ENCODE data around the gene IPO13.

The IPO13 gene

GRCh38 chr1:43946236-43947060 lies at the start of gene IPO13:
Gene IPO13 (plus strand): TSS chr1:43946950. CDS start chr1:43947601, 651 bp downstream.
- peak; percentile 34 to 98 (median 96) for DNase-seq

DNA sequence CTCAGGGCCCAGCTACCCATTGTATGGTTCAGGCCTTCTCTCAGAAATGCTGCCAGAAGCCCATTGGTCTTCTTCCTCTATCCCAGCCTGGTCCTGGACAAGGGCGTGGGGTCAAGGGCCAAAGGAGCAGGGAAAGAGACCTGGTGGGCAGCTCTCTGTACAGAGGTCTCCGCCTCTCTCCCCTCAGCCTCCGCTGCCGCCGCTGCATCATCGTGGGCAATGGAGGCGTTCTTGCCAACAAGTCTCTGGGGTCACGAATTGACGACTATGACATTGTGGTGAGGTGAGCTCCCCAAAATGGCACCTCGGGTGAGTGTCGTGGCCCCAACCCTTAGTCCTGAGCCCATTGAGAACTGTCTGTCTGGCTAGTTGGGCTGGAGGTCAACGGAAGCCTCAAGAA lies 47.8 kb upstream of the IPO13 start:
- no peak for DNase-seq

DNA sequence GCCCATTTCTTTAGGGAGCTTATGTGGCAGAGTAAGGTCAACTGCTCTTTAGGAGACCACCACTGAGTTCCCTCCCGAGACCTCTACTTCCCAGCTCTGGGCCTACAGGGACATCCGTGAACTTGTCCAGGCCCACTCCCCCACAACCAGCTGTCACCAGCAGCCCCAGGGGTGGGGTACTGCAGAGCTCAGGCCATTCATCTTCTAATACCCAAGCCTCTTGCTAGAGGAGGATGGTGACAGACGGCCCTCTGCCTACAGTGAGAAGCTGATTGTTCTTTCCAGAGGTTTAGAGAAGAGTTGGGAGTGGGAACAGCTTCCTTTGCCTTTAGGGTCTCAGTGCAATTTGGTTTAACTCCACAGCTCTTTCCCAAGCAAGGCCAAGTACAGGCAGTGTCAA lies 46.4 kb upstream of the IPO13 start:
- DNase-seq = no peak

DNA sequence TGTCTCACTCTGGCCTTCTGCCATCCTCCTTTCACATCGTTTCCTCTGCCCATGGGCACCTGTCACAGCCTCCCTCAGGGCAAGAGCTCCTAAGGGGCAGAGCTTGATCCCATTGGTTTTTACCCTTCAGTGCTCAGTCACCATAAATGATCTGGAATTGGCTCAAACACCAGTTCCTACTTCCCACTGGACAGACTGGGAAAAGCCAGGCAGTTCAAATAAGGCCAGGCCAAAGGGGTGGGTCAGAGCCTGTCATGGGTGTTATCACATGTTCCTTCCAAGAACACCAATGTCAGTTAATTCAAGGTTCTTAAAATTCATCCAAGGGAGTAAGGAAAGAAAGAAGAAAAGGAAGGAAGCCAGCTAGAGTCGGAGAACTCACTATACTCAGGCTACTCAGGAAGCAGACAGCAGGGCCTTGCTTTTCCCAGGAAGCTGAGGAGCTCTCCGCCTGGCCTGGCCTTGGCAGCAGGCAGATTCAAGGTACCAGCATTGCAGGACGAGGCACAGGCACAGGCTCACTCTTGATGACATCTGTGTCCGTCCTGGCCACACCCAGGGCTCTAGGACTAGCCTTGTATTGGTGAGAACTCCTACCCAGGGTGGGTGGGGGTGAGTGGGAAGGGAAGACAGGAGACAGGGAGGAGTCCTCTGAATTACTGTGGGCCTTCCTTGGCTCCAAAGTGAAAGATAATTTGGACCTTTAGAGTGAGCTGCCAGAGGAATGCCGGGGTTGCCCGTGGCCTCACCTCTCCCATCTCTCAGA lies 45.4 kb upstream of the IPO13 start:
- DNase-seq = no peak

DNA sequence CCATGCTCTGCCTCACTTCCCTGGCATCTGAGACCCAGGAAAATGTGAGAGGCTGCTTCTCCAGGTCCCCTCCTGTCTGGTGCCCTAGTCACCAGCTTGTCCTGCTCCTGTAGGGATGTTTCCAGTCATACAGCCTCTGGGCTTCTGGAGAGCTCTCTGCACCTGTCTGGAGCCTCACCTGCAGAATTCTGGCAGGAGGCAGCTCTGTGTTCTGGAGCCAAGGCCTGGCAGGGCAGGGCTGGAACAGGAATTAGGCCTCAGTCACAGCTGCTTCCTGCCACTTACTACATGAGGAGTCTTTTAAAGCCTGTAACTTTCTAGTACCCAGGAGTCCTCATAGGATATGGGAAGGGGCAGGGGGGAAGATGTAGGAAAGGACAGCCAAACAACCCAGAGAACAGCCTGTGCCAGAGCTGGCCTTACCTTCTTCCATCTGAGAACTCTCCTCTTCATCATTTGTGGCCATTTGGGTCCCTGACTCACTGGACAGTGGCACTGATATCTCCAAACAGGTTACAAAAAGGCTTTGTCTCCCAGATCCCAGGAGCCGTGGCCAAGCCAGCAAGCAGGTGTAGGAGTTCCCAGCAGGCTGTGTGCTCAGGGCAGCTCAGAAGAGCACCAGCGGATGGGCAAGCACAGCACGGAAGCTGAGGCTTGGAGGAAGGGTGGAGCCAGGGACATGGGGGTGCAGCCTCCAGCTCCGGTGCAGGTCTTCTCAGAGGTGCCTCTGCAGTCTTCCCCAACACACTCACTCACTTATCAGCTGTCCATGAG lies 44.5 kb upstream of the IPO13 start:
- no peak for DNase-seq

DNA sequence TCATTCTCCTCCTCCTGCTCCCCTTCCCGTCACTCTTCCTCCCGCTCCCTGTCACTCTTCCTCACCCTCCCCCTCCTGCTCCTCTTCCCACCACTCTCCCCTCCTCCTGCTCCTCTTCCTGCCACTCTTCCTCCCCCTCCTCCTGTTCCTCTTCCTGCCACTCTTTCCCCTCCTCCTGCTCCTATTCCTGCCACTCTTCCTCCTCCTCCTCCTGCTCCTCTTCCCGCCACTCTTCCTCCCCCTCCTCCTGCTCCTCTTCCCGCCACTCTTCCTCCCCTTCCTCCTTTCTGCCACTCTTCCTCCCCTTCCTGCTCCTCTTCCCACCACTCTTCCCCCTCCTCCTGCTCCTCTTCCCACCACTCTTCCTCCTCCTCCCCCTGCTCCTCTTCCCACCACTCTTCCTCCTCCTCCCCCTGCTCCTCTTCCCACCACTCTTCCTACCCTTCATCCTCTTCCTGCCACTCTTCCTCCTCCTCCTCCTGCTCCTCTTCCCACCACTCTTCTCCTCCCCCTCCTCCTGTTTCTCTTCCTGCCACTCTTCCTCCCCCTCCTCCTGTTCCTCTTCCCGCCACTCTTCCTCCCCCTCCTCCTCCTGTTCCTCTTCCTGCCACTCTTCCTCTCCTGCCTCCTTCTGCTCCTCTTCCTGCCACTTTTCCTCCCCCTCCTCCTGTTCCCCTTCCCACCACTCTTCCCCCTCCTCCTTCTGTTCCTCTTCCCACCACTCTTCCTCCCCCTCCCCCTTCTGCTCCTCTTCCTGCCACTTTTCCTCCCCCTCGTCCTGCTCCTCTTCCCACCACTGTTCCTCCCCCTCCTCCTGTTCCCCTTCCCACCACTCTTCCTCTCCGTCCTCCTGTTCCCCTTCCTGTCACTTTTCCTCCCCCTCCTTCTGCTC lies 41.8 kb upstream of the IPO13 start:
- no peak for DNase-seq

DNA sequence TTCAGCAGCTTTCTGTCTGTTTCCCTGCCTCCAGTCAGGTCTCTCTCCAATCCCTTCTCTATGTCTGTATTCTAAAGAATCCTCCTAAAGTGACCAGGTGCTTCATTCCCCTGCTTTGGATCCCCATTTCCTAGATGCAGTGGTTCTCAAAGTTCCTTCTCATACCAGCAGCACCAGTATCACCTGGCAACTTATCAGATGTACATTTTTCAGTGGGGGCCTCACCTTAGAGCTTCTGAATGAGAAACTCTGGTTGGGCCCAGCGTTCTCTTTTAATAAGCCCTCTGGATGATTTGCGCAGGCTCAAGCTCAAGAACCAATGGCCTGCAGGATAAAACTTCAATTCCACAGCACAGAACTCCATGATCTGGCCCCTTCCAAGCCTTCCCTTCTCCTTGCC lies 38.5 kb upstream of the IPO13 start:
- no peak for DNase-seq

- no peak for DNase-seq
These were observed 37.9 kb upstream of the IPO13 start for GRCh38 chr1:43908858-43909257.

- no peak for DNase-seq
These were observed 36.4 kb upstream of the IPO13 start for GRCh38 chr1:43910343-43910742.

GRCh38 chr1:43912607-43913006 lies 34.1 kb upstream of the IPO13 start:
- no peak for DNase-seq

GRCh38 chr1:43913051-43913501 lies 33.7 kb upstream of the IPO13 start:
- no peak for DNase-seq

DNA sequence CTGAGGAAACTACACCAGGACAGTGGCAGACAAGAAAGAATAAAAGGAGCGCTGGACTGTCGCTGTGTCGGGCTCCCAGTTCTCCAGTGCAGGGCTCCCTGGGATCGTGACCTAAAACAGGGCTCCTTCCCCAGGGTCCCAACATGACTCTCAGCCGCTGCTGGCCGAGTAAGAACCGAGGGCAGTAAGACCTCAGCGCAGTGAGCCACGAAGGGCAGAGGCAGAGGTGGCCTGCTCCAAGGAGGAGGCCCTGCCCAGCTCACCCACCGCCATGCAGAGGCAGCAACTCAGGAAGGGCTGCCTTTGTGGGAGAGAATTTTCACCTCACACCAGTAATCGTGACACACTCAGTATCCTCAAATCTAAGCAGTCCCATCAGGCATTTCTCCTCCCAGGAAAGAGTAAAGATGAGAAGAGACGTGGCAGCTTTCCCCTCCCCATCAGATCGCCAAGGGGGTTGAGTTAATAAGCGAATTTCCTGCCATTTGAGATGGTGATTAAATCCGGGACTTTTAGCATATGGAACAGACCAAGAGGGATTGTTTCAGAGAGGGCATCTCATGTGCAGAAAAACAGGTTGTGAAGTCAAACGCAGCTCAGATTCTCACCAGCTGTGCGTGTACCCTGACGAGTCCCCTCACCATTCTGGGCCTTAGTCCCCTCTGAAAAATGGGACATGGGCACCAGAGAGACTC lies 32.9 kb upstream of the IPO13 start:
- no peak for DNase-seq

DNA sequence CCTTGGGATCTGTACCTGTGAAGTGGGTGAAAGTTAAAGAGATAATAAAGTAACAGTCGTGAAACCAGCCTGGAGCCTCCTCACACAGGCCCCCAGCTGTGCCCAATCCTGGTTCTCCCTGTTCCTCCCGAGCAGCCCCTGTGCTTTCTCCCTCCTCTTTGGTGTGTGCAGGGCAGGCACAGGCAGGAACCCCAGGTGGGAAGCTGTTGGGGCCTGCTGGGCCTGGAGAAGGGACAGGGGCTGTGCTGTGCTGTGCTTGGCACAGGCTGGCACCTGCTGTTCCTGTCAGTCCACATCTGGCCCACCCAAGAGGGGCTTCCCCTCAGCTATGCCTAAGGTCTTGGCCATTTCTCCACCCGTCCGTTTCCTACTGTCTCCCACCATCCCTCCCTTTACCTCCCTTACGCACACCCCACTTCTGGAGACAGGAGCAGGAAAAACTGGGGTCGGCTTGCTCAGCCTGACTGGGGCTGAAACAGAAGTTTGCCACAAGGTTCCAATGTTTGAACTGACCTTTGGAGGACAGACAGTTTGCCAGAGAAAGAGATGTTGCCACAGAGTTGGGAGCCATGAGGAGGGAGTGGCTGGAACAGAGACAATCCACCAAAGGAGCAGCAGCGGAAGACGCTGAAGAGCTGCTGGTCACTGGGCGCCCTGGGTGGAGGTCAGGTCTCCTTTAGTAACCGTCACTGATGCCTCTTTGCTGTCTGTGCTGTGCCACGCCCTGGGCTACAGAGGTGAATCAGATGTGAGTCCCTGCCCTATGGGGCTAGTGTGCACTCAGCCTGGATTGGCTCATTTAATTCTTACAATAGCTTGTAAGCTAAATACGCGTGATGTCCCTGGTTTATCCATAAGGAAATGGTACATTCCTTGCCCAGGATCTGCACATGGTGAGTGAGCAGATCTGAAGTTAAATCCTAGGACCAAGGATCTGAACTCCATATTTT lies 31.9 kb upstream of the IPO13 start:
- no peak for DNase-seq

DNA sequence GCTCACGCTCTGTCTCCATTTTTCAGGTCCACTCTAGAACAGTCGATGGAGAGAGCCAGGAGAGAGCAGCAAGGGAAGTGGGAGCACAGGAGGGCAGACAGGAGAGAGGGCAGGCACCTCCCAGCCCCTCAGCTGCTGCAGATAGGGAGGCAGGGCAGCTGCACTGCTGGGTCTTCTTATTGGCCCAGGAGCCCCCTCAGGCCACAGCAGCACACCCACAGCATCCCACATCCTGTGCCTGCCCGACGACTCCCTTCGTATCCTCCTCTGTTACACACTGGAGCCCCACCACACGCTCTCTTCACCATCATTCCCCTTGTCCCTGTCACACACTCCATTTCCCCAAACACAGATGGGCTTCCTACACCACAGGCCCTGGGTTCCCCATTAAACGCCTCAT lies 26.8 kb upstream of the IPO13 start:
- DNase-seq = no peak

DNA sequence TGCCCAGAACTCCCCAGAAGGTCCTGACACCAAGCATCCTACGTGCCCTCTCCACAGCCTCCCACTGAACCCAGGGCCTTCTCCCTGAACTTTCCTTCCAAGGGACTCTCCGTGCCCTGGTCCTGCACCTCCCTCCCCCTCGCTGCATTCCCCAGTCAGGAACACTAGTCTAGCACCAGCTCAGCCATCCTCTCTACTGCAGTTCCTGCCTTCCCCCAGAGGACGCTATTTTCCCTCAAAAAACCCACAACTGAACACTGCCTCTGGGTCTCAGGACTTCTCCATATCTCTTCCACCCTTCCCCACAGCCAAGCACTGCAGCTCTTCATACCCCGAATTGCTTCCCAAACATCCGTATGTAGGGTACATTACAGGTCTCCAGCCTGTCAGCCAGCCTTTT lies 25.7 kb upstream of the IPO13 start:
- no peak for DNase-seq

DNA sequence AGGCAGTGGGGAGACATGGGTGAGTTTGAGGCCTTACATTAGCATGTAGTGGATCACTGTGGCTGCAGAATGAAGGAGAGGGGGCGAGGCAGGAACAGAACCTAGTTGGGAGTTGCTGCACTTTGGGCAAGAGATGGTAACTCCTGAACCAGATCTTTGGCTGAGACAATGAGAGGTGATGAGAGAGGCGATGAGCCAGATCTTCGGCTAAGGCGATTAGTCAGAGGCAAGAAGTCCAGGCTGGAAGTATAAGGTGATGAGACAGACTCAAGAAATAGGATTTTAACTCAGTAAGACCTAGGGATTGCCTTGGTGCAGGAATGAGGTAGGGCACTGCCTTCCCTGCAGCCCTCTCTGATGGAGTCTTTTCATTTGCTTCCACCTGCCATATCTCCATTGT lies 22.2 kb upstream of the IPO13 start:
- no peak for DNase-seq

- DNase-seq = no peak
These were observed 20.9 kb upstream of the IPO13 start for GRCh38 chr1:43925846-43926245.

- DNase-seq = no peak
These were observed 16.4 kb upstream of the IPO13 start for GRCh38 chr1:43930168-43930948.

GRCh38 chr1:43930949-43931275 lies 15.8 kb upstream of the IPO13 start:
- no peak for DNase-seq

All from C1 segment of cervical spinal cord (tissue), 14 donors.